Measurements from ENCODE around the gene RWDD1. TPM values are rescaled to one million over a fixed set of nuclear protein-coding genes. Genes with fewer than 3 reads are reported as not detected.

Gene RWDD1
- total and polyA plus RNA-seq, 2 of the 13 experiments (the other 11 are each of a cell fraction or from before 2014, with no cell fraction given): 27.4 to 67.1 TPM

- TF ChIP-seq TGIF2 (CRISPR knock-in tag; IDR thresholded peaks at IDR 0.05) (peak; percentile 36; the same call in 1 of the 2 replicates), NFKBIZ (CRISPR knock-in tag; IDR thresholded peaks at IDR 0.05) (0 out of 2 replicates have a peak, but pooled peaks have one; percentile 50), RARA (CRISPR knock-in tag; IDR thresholded peaks at IDR 0.05) (no peak), PATZ1 (CRISPR knock-in tag; IDR thresholded peaks at IDR 0.05) (no peak), EZH2 (conservative IDR thresholded peaks at IDR 0.05; ENCODE audit: low read depth, low read length) (no peak), MED1 (CRISPR knock-in tag; IDR thresholded peaks at IDR 0.05) (no peak), ZNF792 (CRISPR knock-in tag; IDR thresholded peaks at IDR 0.05) (peak; percentile 67; the same call in 1 of the 2 replicates), GATAD2A (CRISPR knock-in tag; IDR thresholded peaks at IDR 0.05) (no peak), ZNF547 (CRISPR knock-in tag; IDR thresholded peaks at IDR 0.05) (no peak), ZFP82 (CRISPR knock-in tag; IDR thresholded peaks at IDR 0.05; ENCODE audit: borderline replicate concordance) (no peak), KDM5B (CRISPR knock-in tag; IDR thresholded peaks at IDR 0.05; ENCODE audit: borderline replicate concordance) (no peak), ZNF629 (CRISPR knock-in tag; conservative IDR thresholded peaks at IDR 0.05) (no peak), EHMT2 (IDR thresholded peaks at IDR 0.05; ENCODE audit: borderline replicate concordance, low read depth, low read length) (peak; percentile 98), ARNT2 (CRISPR knock-in tag; IDR thresholded peaks at IDR 0.05; ENCODE audit: low read depth) (no peak), ERF (CRISPR knock-in tag; IDR thresholded peaks at IDR 0.05) (peak; percentile 51; the same call in 1 of the 2 replicates), ZNF615 (CRISPR knock-in tag; IDR thresholded peaks at IDR 0.05; ENCODE audit: borderline replicate concordance) (no peak), HDAC6 (IDR thresholded peaks at IDR 0.05; ENCODE audit: low read depth, low read length) (no peak), MAX (IDR thresholded peaks at IDR 0.05) (no peak)
- TF ChIP-seq, protein P1, sequence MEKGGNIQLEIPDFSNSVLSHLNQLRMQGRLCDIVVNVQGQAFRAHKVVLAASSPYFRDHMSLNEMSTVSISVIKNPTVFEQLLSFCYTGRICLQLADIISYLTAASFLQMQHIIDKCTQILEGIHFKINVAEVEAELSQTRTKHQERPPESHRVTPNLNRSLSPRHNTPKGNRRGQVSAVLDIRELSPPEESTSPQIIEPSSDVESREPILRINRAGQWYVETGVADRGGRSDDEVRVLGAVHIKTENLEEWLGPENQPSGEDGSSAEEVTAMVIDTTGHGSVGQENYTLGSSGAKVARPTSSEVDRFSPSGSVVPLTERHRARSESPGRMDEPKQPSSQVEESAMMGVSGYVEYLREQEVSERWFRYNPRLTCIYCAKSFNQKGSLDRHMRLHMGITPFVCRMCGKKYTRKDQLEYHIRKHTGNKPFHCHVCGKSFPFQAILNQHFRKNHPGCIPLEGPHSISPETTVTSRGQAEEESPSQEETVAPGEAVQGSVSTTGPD (CRISPR knock-in tag; IDR thresholded peaks at IDR 0.05): no peak
- TF ChIP-seq, protein P2, sequence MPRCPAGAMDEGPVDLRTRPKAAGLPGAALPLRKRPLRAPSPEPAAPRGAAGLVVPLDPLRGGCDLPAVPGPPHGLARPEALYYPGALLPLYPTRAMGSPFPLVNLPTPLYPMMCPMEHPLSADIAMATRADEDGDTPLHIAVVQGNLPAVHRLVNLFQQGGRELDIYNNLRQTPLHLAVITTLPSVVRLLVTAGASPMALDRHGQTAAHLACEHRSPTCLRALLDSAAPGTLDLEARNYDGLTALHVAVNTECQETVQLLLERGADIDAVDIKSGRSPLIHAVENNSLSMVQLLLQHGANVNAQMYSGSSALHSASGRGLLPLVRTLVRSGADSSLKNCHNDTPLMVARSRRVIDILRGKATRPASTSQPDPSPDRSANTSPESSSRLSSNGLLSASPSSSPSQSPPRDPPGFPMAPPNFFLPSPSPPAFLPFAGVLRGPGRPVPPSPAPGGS (CRISPR knock-in tag; IDR thresholded peaks at IDR 0.05): no peak
- TF ChIP-seq, protein P3, sequence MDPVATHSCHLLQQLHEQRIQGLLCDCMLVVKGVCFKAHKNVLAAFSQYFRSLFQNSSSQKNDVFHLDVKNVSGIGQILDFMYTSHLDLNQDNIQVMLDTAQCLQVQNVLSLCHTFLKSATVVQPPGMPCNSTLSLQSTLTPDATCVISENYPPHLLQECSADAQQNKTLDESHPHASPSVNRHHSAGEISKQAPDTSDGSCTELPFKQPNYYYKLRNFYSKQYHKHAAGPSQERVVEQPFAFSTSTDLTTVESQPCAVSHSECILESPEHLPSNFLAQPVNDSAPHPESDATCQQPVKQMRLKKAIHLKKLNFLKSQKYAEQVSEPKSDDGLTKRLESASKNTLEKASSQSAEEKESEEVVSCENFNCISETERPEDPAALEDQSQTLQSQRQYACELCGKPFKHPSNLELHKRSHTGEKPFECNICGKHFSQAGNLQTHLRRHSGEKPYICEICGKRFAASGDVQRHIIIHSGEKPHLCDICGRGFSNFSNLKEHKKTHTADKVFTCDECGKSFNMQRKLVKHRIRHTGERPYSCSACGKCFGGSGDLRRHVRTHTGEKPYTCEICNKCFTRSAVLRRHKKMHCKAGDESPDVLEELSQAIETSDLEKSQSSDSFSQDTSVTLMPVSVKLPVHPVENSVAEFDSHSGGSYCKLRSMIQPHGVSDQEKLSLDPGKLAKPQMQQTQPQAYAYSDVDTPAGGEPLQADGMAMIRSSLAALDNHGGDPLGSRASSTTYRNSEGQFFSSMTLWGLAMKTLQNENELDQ (CRISPR knock-in tag; IDR thresholded peaks at IDR 0.05; ENCODE audit: borderline replicate concordance): no peak
- TF ChIP-seq, protein P4, sequence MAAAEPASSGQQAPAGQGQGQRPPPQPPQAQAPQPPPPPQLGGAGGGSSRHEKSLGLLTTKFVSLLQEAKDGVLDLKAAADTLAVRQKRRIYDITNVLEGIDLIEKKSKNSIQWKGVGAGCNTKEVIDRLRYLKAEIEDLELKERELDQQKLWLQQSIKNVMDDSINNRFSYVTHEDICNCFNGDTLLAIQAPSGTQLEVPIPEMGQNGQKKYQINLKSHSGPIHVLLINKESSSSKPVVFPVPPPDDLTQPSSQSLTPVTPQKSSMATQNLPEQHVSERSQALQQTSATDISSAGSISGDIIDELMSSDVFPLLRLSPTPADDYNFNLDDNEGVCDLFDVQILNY (CRISPR knock-in tag; conservative IDR thresholded peaks at IDR 0.05): 0 out of 2 replicates have a peak, but pooled peaks have one; percentile 37
These were observed 25.5 kb downstream of the RWDD1 start (continued) for GRCh38 chr6:116596815-116597214.

Measured in HepG2 (cell line).